GM18907 (cell line): ENCODE data around the gene DMXL1.

Experiments used
- ATAC-seq: cut with Tn5 transposase; IDR thresholded peaks from one replicate; pipeline ENCODE4 v1.9.1; 2021; ENCODE audit warnings: mild to moderate bottlenecking, moderate library complexity; ENCODE audit not compliant: unreplicated experiment

Gene DMXL1

GRCh38 chr5:119267958-119268386 lies 197.1 kb downstream of the DMXL1 start:
- ATAC-seq = peak; percentile 86

- ATAC-seq = peak; percentile 89
Observed at GRCh38 chr5:119268387-119269060, 197.6 kb downstream of the DMXL1 start.

- ATAC-seq = peak; percentile 11
Observed at GRCh38 chr5:119269061-119269944, 198.4 kb downstream of the DMXL1 start.

- no peak for ATAC-seq
Observed at GRCh38 chr5:119270121-119270565, 199.3 kb downstream of the DMXL1 start.

- ATAC-seq = no peak
Observed at GRCh38 chr5:119270960-119271757, 200.3 kb downstream of the DMXL1 start.

GRCh38 chr5:119271758-119272730 lies 201.2 kb downstream of the DMXL1 start:
- ATAC-seq = no peak

GRCh38 chr5:119273391-119273839 lies 202.5 kb downstream of the DMXL1 start:
- no peak for ATAC-seq

GRCh38 chr5:119274030-119274766 lies 203.3 kb downstream of the DMXL1 start:
- no peak for ATAC-seq

GRCh38 chr5:119274767-119275130 lies 203.9 kb downstream of the DMXL1 start:
- ATAC-seq = peak; percentile 41

GRCh38 chr5:119275146-119275545 lies 204.3 kb downstream of the DMXL1 start:
- peak; percentile 19 for ATAC-seq

- peak; percentile 84 for ATAC-seq
Observed at GRCh38 chr5:119275601-119276173, 204.8 kb downstream of the DMXL1 start.

GRCh38 chr5:119276978-119277377 lies 206.1 kb downstream of the DMXL1 start:
- ATAC-seq = no peak

- no peak for ATAC-seq
Observed at GRCh38 chr5:119279093-119279492, 208.2 kb downstream of the DMXL1 start.

GRCh38 chr5:119280380-119280779 lies 209.5 kb downstream of the DMXL1 start:
- ATAC-seq = no peak

- no peak for ATAC-seq
Observed at GRCh38 chr5:119282628-119283027, 211.7 kb downstream of the DMXL1 start.

GRCh38 chr5:119284031-119284430 lies 213.1 kb downstream of the DMXL1 start:
- no peak for ATAC-seq

- ATAC-seq = no peak
Observed at GRCh38 chr5:119285070-119285916, 214.4 kb downstream of the DMXL1 start.
